GM18867 (cell line): ENCODE results near the gene MTF1.

Experiments used
- ATAC-seq: cut with Tn5 transposase; IDR thresholded peaks from one replicate; pipeline ENCODE4 v1.9.1; 2021; ENCODE audit warnings: mild to moderate bottlenecking, moderate library complexity; ENCODE audit not compliant: unreplicated experiment

MTF1 gene

DNA sequence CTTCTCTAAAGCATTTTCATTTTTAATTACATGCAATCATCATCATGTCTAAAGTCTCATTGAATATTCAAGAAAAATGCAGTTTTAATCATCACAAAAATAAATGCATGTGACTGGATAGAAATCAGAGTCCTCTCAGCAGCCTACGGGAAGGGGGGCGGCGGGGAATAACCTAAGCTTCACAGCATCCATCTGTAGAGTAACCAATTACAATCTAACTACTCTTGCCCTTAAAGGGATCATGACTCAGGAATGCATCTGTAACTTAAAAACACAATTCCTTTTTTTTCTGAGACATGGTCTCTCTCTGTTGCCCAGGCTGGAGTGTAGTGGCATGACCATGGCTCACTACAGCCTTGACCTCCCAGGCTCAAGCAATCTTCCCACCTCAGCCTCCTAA, 22.6 kb downstream of the MTF1 start:
- ATAC-seq = no peak

DNA sequence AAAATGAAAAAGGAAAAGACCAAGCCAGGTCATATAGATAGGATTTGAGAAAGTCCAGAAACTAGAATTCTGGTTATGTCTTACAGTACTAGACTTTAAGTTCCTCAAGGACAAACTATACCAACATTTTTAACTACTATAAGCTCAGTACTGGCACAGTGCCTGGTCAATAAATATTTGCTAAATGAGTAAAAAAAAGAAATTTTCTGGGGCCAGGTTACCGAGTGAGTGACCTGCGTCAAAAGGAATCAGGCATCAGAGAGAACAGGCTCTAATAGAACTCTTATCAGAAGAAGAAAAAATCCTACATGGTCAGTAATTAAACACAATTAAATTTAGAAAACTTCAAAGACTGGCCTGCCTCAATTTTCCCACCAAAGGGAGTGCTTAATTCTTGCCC, 27.6 kb downstream of the MTF1 start:
- ATAC-seq = no peak

DNA sequence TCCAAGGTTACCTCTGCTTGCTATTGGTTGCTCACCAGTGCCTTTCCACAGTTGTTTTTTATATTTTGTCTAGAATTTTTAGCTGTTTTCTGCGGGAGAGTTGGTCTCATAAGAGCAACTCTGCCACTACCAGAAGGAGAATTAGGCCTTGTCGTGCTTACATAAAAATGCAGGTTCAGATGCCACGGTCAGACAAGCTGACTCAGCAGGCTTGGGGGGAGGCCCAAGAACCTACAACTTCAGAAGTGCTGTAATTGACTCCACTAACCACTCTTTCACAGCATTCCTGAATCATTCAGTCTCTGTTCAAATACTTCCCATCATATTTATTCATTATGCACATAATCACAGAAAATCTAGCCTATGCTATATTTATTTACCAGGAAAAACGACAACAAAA, 28.3 kb downstream of the MTF1 start:
- ATAC-seq = no peak

DNA sequence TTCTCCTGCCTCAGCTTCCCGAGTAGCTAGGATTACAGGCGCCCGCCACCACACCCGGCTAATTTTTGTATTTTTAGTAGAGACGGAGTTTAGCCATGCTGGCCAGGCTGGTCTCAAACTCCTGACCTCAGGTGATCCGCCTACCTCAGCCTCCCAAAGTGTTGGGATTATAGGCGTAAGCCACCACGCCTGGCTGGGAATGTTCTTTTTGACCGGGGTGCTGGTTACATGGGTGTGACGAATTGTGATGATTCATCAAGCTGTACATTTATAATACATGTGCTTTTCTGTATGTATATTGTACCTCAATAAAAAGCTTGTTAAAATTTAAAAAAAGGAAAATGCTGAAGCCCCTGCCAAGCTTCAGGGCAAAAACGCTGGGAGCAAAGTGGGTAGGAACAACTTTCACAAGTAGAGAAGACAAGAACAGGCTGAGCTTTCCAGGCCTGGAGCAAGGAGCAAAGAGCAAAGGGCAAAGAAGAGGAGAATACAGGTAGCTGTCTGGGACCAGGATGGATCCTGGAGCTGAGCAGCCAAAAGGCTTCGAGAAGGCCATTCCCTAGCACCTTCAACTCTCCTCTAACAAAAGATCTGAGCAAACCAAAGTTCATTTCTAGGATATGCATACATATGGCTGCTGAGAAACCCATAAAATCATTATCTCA, 30.9 kb downstream of the MTF1 start:
- ATAC-seq = no peak

DNA sequence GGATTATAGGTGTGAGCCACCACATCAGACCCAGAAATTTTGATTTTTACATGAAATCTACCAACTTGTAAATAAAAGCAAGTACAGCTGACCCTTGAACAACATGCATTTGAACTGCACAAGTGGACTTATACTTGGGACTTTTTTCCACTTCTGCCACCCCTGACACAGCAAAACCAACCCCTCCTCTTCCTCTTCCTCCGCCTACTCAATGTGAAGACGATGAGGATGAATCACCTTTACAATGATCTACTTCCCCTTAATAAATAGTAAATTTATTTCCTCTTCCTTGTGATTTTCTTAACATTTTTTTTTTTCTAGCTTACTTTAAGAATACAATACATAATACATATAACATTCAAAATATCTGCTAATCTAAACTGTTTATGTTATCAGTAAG, 33.9 kb downstream of the MTF1 start:
- ATAC-seq = no peak

DNA sequence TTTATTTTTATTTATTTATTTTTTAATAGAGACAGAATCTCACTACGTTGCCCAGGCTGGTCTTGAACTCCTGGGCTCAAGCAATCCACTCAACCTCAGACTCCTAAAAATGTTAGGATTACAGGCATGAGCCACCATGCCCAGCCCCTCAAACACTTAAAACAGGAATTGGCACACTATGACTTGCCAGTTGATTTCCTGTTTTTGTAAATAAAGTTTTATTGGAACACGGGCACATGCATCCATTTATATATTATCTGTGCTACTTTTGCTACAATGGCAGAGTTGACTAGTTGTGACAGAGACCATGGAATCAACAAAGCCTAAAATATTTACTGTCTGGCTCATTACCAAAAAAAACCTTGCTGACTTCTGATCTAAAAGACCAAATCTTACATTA, 35.4 kb downstream of the MTF1 start:
- ATAC-seq = no peak

DNA sequence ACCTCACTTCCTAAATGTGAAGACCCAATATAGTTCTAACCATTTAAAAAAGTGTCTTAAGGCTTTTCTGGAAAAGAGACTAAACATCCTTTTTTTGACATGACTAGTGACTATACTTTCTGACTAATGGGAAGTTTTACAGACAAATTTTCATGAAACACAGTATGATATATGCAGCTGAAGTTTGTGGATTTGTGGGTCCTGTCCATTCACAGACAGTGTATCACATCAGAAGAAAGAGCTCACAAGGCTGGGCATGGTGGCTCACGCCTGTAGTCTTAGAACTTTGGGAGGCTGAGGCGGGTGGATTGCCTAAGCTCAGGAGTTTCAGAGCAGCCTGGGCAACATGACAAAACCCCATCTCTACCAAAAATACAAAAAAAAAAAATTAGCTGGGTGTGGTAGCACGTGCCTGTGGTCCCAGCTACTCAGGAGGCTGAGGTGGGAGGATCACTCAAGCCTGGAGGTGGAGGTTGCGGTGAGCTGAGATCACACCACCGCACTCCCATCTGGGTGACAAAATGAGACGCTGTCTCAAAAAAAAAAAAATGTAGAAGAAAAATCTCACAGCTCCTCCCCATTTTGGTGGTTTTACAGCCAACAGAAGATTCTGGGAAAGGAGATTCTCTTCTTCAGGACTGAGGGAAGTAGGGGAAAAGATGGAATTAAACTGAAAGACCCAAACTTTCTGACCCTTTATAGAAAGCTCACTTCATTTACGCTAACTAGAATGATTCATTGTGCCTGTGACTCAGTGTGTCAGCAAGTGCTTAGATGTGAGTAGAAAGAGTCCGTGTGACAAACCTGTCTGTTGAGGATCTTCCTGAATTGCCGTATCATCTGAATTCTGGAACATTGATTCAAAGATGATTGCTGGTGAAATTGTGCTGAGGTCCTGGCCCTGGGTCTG, 36.2 kb downstream of the MTF1 start:
- no peak for ATAC-seq

DNA sequence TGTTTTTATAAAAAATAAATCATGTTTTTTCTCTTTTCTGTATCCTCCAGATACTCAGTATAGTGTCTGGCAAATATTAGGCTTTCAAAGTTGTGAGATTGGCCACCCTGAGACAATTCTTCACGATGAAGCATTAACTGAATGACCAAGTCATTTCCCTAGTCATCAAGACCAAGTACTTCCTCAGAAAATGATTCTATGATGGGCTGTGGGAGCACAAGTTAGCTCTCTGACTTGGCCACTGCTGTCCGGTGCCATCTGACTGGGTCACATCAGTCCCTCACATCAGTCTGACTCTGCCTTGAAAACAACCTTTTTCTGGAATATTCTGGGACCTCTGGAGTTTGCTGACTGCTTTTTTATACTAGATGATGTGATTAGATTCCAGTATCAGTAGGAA, 37.9 kb downstream of the MTF1 start:
- no peak for ATAC-seq

DNA sequence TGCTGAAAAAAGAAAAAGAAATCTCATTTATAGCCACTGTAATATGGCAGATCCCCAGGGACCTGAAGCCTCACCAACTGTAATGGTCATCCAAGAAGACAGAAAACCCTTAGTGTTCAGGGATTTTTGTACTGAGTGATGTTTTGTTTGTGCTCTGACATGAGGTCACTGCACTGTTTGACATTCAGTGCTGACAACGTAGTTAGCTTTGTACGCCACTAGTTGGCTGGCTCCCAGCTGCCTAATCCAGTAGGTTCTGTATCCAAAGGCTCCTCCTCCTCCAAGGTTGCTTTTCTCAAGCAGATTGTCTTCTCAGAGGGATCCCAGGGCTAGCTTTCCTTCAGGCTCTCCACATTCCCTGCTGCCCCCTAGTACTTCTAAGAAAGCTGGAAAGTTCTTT, 41.9 kb downstream of the MTF1 start:
- no peak for ATAC-seq

DNA sequence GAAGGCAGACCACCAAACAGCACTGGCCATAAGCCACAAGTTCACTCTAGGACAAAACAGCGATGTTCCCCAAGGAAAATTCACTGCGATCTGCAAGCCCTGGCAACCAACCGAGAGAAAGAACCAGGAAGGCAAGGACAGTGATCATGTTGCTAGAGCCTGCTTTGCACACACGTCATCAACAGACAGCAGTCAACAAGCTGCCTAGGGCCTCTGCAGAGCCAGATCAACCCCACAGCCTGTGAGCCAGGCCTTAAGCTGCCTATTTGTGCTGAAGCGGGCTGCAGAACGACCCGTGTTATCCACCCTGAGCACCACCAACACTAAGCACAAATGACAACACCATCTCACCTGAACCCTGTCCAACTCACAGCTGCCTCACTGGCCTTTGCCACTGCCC, 45.1 kb downstream of the MTF1 start:
- ATAC-seq = no peak

DNA sequence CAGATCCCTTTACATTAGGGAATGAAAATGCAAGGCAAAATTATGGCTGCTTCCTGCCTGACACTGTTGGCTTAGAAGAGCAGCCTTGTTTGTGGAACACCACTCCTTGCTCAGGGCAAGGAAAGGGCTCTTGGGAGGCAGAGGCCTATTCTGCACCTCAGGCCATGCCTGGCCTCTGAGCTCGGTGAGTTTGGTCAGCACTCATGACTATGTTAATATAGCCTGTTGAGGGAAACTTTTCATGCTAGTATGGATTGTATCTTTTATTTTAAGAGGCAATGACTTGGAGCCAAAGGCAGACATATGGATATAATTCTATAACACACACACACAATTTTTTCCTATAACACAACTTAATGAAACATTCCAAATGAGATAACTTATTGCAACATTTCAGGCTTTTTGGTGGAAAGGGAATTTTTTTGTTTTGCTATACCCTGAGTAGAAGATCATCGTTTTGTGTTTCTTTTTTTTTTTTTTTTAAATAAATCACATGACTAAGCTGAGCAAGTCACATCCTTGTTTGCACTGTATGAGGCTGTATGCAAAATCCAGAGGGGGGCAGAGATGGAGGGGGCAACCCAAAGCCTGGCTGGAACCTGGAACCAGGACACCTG, 45.8 kb downstream of the MTF1 start:
- ATAC-seq = no peak

DNA sequence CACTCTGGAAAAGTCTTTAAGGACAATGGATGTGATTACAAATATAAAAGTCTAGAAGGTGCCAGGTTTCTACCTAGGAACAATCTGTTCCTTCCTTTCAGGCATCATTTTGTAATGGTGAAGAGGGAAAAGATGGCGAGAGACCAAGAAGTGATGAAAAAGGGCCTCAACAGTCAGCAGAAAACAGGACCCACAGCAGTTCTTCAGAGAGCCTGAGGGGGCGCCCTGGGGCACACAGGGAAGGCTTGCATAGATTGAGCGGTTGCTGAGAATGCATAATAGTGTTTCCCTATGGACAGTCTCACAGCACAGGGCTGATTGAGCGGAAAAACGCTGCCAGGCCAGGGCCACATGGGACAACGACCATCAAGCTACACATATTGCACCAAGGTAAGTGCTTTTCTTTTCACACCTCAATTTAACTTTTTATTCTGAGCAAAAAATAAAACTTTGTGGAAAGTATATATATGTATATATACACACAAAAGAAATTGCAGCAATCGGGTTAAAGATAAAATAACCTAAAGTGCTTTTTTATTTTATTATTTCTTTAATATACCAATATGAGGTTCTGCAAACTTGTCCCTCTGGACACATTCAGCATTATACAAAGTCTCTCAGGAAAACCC, 48.3 kb downstream of the MTF1 start:
- ATAC-seq = no peak

DNA sequence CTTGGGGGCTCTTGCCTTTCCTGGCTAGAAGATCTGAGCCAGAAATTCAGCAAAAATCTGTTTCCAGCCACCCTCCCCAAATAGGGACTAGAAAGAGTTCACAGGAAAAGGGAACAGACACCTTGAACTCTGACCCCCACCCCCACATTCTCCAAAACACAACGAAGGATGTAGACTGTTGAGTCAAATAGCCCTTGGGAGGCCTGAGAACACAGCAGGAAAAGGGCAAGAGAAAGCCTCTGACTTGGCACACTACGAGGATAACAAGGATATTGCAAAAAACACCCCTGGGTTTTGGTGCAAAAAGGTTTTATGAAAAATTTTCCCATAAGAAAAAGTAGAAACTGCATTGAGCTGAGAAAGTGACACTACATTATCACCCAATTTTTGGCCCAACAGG, 49.5 kb downstream of the MTF1 start:
- ATAC-seq = no peak

DNA sequence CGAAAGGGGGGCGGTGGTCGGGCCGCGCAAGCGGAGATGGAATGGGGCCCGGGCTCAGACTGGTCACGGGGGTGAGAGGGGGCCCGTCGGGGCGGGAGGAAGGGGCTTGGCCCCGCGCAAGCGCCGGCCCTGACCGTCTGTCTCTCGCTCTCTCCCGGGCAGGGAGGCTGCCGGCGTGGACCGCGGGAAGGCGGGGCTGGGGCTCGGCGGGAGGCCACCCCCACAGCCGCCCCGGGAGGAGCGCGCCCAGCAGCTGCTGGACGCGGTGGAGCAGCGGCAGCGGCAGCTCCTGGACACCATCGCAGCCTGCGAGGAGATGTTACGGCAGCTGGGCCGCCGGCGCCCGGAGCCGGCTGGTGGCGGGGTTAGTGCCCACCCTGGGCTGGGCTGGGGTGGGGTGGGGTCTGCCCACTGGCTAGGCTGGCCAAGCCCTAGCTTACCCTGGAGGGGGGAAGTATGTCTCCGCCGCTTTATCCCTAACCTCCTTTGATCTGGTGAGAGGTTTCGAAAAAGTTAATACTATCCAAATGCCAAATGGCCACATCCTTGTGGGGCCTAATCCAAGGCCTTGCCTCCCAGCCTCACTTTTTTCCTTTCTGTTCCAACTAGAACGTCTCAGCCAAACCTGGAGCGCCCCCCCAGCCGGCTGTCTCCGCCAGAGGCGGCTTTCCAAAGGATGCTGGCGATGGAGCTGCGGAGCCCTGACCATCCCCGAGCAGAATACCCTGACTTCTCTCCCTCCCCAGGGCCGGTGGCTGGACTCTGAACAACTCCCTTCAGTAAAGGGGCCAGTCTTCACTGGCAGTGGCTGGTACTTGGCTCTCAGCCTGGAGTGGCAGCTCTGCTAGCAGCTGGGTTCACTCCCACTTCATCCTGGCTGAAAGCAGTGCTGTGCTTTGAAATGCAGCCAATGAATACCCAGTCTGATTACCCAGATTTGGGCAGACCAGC, 50.7 kb downstream of the MTF1 start:
- peak; percentile 38 for ATAC-seq

DNA sequence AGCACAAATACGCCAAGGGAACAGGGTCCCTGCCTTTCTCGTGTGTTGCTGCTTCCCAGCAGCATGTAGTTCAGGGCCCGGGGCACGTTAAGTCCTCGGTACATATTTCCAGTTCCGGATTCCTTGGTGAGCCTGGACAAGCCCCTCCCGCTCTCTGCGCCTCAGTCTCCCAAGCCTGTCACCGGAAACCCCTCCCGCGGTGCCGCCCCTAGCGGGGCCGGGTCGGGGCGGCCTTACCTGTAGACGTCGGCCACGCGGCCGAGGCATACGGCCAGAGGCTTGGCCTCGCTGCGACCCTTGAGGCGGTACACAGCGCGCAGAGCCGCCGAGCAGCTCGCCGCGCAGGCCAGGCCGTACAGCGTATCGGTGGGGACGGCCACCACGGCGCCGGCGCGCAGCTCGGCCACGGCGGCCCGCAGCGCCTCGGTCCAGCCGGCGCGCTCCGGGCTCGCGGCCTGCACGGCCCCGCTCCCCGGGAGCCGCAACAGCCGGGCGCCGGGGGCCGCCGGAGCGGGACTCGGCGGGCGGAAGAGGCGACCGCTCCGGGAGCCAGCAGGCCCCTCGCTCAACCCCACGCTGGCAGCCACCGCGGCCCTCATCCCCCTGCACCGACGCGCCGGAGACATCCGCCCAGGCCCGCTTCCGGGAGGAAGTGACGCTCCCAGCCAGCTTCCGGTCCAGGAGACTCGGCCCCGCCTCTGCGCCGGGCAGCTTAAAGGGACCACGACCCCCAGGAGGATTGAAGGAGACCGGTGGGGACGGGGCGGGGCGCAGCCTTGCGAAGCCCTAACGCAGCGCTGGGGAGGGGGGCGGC, 51.6 kb downstream of the MTF1 start, which contains the start of the genes C1orf122 and YRDC:
C1orf122 (plus strand) TSS at position 236 of the 814 bp plus-strand sequence. CDS start 615 bp downstream, outside the sequence.
YRDC (minus strand) TSS at position 654 of the 814 bp plus-strand sequence; CDS start at position 626, 28 bp downstream.
- ATAC-seq = peak; percentile 85

DNA sequence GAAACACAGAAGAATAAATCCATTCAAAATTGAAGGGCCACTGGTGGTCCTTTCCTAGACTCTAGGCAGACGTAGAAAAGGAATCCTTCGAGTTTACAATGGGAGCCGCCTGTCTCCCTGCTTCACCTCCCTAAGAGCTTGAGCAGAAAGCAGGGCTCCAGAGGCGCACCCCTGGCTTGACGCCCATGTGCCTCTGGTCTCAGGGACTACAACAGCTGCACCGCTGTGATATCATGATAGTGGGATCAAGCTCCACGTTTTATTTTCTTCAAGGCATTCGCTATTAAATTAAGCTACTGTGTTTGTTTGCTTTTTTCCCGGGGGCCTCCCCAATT, 52.2 kb downstream of the MTF1 start:
- no peak for ATAC-seq

DNA sequence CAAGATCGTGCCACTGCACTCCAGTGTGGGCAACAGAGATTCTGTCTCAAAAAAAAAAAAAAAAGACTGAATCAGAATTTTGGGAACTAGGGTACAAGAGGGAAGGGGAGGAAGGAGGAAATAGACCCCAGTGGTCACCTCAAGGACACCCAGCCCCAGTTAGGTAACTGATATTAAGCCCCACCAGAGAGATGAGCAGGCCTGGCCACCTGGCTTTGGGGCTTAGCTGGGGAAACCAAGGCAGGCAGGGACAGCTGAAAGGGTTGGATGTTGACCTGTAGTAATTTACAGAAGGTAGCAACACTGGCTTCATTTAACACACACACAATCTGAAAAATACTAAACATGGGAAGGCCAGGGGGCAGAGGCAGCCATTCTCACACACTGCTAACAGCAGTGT, 57.0 kb downstream of the MTF1 start:
- ATAC-seq = no peak

DNA sequence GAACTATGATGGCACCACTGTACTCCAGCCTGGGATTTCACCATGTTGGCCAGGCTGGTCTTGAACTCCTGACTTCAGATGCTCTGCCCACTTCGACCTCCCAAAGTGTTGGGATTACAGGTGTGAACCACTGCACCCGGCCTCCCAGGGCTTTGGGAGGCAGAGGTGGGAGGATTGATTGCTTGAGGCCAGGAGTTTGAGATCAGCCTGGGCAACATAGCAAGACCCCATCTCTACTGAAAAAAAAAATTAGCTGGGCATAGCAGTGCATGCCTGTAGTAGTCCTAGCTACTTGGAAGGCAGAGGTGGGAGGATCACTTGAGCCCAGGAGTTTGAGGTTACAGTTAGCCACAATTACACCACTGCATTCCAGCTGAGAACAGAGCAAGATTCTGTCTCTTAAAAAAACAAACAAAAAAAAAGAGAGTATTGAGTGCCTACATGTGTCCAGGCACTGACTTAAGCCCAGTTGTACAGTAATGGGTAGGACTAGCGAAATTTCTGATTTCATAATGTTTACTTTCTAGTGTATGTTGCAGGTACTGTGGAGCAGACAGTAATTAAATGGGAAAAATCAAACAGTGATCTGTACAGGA, 61.5 kb downstream of the MTF1 start:
- no peak for ATAC-seq
